Esophagus (tissue), 2 donors: ENCODE results near the gene NDUFAF8. TPM values are rescaled to one million over a fixed set of nuclear protein-coding genes. Genes with fewer than 3 reads are reported as not detected.

Source experiments
- H3K27ac ChIP-seq, 2 donors: one replicate each; pipeline ENCODE4 v1.5.1; 2013; ENCODE audit warnings: low read depth in 2 of 2, mild to moderate bottlenecking in 2 of 2, inconsistent platforms in 1 of 2, low read length in 1 of 2, moderate library complexity in 1 of 2
- H3K27me3 ChIP-seq, 2 donors: one replicate each; pipeline ENCODE4 v1.6.1; 2013; ENCODE audit warnings: low read length in 2 of 2, control low read depth in 1 of 2, mild to moderate bottlenecking in 1 of 2; ENCODE audit not compliant: insufficient read depth in 2 of 2, control insufficient read depth in 1 of 2
- H3K36me3 ChIP-seq, 2 donors: one replicate each; pipeline ENCODE4 v1.6.1; 2013; ENCODE audit warnings: low read length in 1 of 2; ENCODE audit not compliant: control insufficient read depth in 2 of 2, insufficient read depth in 2 of 2
- H3K4me1 ChIP-seq, 2 donors: one replicate each; pipeline ENCODE4 v1.6.1; 2013; ENCODE audit warnings: low read length in 1 of 2; ENCODE audit not compliant: control insufficient read depth in 2 of 2, insufficient read depth in 2 of 2
- H3K4me3 ChIP-seq, 2 donors: one replicate each; pipeline ENCODE4 v1.5.1; 2013; ENCODE audit warnings: low read length in 2 of 2, mild to moderate bottlenecking in 2 of 2, low read depth in 1 of 2, moderate library complexity in 1 of 2
- H3K9me3 ChIP-seq, 2 donors: one replicate each; pipeline ENCODE4 v1.6.1; 2013; ENCODE audit warnings: mild to moderate bottlenecking in 2 of 2, low read depth in 1 of 2, low read length in 1 of 2, moderate library complexity in 1 of 2; ENCODE audit not compliant: control insufficient read depth in 2 of 2, insufficient read depth in 1 of 2
- WGBS, 2 donors: extraction: QIAGEN DNeasy Blood & Tissue Kit; methylation state at CpG; one replicate each; pipeline ENCODE4 v1.1.7; 2013; 5-methylcytosine and 5-hydroxymethylcytosine counted together
- polyA plus RNA-seq, 2 donors: library from polyadenylated mRNA; stranded (reverse); fragments of 200-250 nt; gene quantifications; one replicate each; pipeline ENCODE4 v1.2.3, GENCODE V29; 2013
- donor health status: healthy with polysubstance abuse.
- donor health status: Bipolar disorder and iron deficiency.

Gene NDUFAF8
- polyA plus RNA-seq, 2 donors, result 34.0 to 37.1 TPM

DNA sequence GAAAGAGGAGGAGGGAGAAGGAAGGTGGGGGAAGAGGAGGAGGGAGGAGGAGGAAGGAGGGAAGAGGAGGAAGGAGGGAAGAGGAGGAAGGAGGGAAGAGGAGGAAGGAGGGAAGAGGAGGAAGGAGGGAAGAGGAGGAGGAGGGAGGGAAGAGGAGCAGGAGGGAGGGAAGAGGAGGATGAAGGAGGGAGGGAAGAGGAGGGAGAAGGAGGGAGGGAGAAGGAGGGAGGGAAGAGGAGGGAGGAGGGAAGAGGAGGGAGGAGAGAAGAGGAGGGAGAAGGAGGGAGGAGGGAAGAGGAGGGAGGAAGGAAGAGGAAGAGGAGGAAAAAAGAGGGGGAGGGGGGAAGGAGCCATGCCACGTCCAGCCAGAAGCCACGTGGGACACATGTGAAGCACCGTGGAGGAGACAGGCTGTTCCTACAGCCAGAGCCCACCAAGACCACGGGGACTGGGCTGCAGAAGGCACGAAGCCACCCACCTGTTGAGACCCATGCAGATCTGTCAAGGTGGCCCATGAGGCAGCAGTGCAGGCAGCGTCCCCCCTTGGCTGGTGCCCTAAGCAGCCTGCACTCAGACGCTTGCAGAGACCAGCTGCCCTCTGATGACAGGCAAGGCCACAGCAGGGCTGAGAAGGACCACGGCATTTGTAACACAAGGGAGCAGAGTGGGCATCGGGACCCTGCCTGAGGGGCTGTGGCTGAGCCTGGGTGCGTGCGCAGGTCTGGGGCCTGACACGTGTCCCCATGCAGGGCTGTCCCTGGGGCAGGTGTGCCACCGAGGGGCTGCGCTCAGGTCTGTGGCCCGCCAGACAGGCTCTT, 10.3 kb downstream of the NDUFAF8 start:
- H3K4me1 ChIP-seq, result no peaks in the 10 kb centered on the region
- H3K36me3 ChIP-seq, result peaks cover 3 to 43% of the 10 kb centered on the region in 2 donors
- no peak overlapping the region for H3K4me3 ChIP-seq
- H3K27ac ChIP-seq, result no peak overlapping the region
- H3K9me3 ChIP-seq, result no peaks in the 10 kb centered on the region
- H3K27me3 ChIP-seq, result no peaks in the 10 kb centered on the region
- WGBS, 2 donors, result 94% methylated on average over 15 of the region's 15 CpGs

DNA sequence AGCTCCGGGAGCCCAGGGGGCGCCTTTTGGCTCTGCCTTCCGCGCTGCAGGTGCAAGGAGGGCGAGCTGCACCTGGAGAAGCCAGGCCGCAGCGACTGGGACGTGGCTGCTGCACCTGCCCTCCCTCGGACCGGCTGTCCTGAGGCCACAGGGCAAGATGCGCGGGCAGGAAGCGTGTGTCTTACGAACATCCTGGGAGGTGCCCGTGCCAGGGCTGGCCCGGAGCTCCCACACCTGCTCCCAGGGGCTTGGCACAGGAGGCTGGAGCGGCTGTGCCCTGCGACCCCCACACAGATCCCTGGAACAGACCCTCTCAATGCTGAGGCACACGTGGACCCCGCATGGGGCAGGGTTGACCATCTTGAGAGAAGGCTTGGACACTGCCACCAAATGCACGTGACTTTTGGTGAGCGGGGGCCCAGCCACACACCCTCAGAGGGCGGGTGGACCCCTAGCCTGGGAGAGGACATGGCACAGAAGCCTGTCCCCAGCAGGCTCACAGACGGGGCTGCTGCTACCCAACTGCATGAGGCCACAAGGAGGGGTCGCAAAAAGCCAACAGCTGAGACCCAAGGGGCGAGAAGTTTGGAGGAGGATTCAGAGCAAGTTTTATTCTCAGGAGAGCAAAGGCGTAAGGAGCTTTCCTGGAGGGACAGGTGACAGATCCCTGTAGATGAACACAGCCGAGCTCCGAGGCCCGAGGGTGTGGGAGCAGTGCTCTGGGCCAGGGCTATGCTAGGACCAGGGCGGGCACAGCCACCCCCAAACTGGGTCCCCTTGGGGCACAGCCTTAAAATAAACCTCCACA, 11.4 kb downstream of the NDUFAF8 start:
- WGBS, 2 donors, result 73 to 87% methylated on average over 31 of the region's 31 CpGs
- Histone ChIP-seq H3K36me3 (peaks cover 3 to 38% of the 10 kb centered on the region in 2 donors), H3K9me3 (no peaks in the 10 kb centered on the region), H3K4me3 (no peak overlapping the region), H3K27me3 (no peaks in the 10 kb centered on the region), H3K27ac (no peak overlapping the region), H3K4me1 (peaks cover 0 to 7% of the 10 kb centered on the region in 2 donors)

DNA sequence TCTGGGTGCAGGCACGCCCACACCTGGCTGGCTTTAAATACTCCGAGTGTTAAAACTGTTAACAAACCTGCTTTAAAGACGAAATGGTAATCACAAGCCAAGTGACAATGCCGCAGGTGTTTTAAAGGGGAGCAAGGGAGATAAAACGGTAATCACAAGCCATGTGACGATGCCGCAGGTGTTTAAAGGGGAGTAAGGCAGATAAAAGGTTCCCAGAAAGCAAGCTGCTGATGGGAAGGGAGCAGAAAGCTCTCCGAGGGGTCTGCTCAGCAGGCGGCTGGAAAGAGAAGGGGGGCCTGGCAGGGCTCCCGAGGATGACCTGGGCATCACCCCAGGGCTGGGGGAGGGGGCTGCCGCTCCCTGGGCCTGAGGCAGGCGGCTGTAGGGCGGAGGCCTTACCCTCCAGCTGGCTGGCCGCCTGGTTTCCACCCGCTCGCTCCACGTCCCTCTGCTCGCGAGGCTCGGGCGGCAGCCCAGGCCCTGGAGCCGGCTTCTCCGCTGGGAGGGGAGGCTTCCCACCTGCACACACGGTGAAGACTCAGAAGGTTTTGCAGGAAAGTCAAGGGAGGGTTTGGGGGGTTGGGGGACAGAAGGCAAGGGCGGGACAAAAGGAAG, 12.1 kb downstream of the NDUFAF8 start:
- no peaks in the 10 kb centered on the region for H3K27me3 ChIP-seq
- H3K27ac ChIP-seq, result no peak overlapping the region
- peaks cover 3 to 34% of the 10 kb centered on the region in 2 donors for H3K36me3 ChIP-seq
- H3K4me3 ChIP-seq, result no peak overlapping the region
- H3K4me1 ChIP-seq, result peaks cover 0 to 7% of the 10 kb centered on the region in 2 donors
- 61 to 64% methylated on average over 25 of the region's 25 CpGs for WGBS, 2 donors
- no peaks in the 10 kb centered on the region for H3K9me3 ChIP-seq

DNA sequence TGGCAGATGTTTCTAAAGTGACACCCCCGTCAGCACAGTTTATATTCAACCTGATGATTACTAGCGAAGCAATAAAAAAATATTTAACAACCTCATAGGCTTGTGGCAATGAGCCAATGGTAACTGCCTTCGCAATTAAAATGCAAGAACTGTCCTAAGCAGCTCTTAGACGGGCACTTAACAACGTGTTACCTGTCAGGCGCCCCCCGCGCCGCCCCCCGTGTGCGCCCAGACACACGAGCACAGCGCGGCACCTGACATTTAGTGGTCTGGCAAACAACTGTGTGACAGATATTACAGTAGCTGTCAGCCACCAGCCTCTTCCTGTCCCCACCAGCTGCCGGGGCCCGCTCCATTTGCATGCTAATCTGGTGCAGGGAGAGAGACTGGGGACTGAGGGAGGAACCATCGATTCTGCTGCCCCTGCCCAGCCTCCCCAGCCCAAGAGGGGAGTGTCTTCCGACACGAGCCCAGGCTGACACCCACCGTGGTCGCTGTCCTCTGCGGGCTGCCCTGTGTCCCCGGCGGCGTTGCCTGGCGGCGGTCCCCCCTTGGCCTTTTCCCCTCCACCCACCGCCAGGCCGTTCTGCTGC, 12.7 kb downstream of the NDUFAF8 start:
- no peaks in the 10 kb centered on the region for H3K27me3 ChIP-seq
- 72 to 83% methylated on average over 29 of the region's 29 CpGs for WGBS, 2 donors
- H3K27ac ChIP-seq, result no peak overlapping the region
- no peaks in the 10 kb centered on the region for H3K9me3 ChIP-seq
- H3K36me3 ChIP-seq, result peaks cover 3 to 35% of the 10 kb centered on the region in 2 donors
- H3K4me1 ChIP-seq, result peaks cover 0 to 7% of the 10 kb centered on the region in 2 donors
- H3K4me3 ChIP-seq, result no peak overlapping the region

DNA sequence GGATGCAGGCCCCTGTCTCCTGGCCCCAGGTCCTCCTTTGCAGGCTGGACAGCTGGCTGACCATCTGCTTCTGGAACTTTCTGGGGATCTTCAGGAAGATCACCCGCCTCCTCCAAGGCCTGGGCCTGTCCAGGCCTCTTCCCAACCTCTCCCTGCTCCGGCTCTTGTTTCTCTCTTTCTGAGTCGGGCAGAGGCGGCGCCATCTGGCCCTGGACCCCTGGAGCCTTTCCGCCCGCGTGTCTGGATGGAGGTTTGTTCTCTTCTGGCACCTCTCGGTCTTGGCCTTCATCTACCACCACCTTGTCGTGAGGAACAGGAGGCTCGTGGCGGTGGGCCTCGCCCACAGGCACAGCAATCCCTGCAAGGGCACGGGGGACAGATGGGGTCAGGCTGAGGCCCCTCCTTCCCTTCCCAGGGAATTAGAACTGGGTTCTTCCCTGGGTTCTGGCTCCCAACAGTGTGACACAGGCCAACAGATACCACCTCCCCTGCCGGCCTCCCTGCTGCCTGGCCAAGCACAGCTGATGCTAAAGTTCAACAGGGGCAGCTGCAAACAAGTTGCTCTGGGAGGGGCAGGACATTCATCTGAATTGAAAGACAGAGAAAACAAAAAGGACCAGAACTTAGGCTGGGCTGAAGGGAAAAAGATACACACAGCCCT, 13.3 kb downstream of the NDUFAF8 start:
- WGBS, 2 donors, result 80 to 85% methylated on average over 15 of the region's 15 CpGs
- H3K27ac ChIP-seq, result no peak overlapping the region
- peaks cover 3 to 39% of the 10 kb centered on the region in 2 donors for H3K36me3 ChIP-seq

GRCh38 chr17:81252987-81253329, 13.8 kb downstream of the NDUFAF8 start:
- 67 to 73% methylated on average over 15 of the region's 15 CpGs for WGBS, 2 donors
- no peaks in the 10 kb centered on the region for H3K27me3 ChIP-seq
- no peaks in the 10 kb centered on the region for H3K9me3 ChIP-seq
- peaks cover 0 to 7% of the 10 kb centered on the region in 2 donors for H3K4me1 ChIP-seq
- peaks cover 3 to 43% of the 10 kb centered on the region in 2 donors for H3K36me3 ChIP-seq
- H3K27ac ChIP-seq, result no peak overlapping the region
- no peak overlapping the region for H3K4me3 ChIP-seq

More for the DNA sequence above, 13.3 kb downstream of the NDUFAF8 start:
- H3K9me3 ChIP-seq, result no peaks in the 10 kb centered on the region
- peaks cover 0 to 7% of the 10 kb centered on the region in 2 donors for H3K4me1 ChIP-seq
- H3K4me3 ChIP-seq, result no peak overlapping the region
- no peaks in the 10 kb centered on the region for H3K27me3 ChIP-seq

DNA sequence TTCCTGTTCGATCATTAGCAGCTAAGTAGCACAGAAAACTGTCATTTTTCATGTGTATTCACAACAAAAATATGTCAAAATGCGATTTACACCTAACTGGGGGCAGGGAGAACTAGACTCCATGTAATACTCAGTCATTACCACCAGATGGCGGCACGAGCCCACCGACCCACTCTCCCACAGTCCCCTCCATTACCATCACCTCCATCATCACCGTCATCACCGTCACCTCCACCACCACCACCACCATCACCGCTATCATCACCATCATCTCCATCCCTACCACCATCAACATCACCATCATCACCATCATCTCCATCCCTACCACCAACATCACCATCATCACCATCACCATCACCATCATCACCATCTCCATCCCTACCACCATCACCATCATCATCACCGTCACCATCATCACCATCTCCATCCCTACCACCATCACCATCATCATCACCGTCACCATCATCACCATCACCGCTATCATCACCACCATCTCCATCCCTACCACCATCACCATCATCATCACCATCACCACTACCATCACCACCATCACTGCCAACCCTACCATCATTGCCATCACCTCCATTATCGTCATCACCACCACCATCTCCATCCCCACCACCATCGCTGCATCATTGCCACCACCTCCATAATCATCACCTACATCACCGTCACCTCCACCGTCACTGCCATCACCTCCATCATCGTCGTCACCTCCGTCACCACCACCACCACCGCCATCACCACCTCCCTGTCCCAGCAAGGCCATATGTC, 14.4 kb downstream of the NDUFAF8 start:
- Histone ChIP-seq H3K27ac (no peak overlapping the region), H3K4me3 (no peak overlapping the region), H3K4me1 (peaks cover 0 to 7% of the 10 kb centered on the region in 2 donors), H3K9me3 (no peaks in the 10 kb centered on the region), H3K27me3 (no peaks in the 10 kb centered on the region), H3K36me3 (peaks cover 3 to 47% of the 10 kb centered on the region in 2 donors)
- 61 to 63% methylated on average over 19 of the region's 19 CpGs for WGBS, 2 donors

DNA sequence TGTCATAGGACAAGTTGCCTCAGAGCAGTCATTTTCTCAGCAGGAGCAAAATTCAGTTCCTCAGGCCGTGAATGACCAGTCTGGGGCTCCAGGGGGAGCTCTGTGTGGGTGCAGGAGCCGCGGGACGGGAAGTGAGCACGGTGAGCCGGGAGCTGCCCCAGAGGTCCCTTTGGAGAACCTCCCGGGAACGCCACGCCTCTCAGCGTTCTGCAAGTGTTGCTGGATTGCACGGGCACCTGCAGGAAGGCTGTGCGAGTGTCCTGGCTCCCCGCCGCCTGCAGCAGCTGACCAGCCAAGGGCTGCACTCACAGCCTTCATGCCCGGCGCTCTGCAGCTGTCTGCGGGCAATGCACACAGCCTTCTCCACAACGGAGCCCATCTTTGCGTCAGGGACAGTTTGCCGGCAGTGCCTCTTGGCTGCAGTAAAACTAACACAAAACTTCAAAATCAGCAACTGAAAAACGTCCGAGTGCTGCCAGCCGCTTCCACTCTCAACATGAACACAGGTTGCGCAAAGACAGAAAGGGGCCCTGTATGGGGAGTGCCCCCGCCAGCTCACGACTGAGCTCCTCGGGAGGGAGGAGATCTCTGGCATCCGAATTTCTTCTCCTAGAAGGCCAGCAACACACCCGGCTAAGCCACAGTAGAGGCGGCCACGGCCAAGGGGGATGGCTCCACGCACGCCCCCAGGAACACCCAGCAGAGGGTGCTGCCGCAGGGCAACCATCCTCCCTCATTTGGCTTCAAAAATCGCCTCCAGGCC, 16.0 kb downstream of the NDUFAF8 start:
- 27 to 33% methylated on average over 35 of the region's 35 CpGs for WGBS, 2 donors
- H3K4me3 ChIP-seq, result no peak overlapping the region
- H3K27ac ChIP-seq, result peak overlapping the region; percentile 50 to 67
- peaks cover 8 to 53% of the 10 kb centered on the region in 2 donors for H3K36me3 ChIP-seq
- no peaks in the 10 kb centered on the region for H3K27me3 ChIP-seq
- peaks cover 0 to 7% of the 10 kb centered on the region in 2 donors for H3K4me1 ChIP-seq
- H3K9me3 ChIP-seq, result no peaks in the 10 kb centered on the region
